ENCODE data around the gene ACTL10.

The ACTL10 gene

DNA sequence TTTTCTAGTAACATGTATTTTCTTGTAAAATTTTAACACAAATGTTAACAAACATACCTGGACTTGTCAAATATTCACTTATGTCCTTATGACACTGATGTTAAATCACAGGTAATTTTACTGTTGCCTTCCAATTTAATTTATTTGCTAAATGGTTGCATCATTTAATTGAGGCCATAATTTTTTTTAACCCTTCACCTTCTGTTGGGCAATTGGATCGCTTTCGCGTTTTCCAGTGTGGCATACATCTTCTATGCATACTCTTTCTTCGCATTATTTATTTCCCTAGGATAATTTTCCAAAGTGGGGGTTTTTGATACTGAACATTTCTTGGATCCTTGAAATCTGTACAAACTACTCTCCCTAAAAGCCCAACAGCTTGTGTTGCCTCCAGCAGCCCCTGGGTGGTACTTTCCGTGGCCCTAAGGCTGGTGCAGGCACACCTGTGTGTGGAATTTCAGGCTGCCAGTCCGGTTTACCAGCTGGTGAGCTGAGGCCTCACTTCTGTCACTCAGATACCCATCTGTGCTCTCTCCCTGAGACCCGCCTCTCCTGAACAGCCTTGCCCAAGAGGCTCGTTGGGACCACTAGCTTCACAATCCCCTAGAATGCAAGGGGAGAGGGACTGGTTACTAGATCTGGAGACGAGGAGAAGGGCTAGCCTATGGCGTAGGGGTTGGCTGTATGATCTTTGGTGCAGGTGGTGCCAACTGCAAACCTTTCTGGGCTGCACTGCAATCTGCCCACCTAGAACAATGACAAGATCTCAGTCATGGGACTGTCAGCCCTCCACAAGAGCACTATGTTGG, 15.8 kb upstream of the ACTL10 start:
- Histone ChIP-seq H3K36me3 (ENCODE audit: control insufficient read depth in 2 of 2, insufficient read depth in 1 of 2, low read length in 2 of 2) (peaks cover 1 to 7% of the 10 kb centered on the region in 2 experiments; a peak in 2 of 3 replicates), H3K9me3 (ENCODE audit: control insufficient read depth, insufficient read depth, low read depth, low read length) (no peaks in the 10 kb centered on the region), H3K27ac (ENCODE audit: extremely low read depth, low read depth, low read length) (no peak overlapping the region), H3K4me3 (ENCODE audit: low read depth, low read length) (no peak overlapping the region), H3K4me1 (ENCODE audit: control insufficient read depth, insufficient read depth, low read length) (no peaks in the 10 kb centered on the region)
- TF ChIP-seq ZNF48 (tag by site-specific recombination; IDR thresholded peaks at IDR 0.05) (no peak), ZNF341 (tag by site-specific recombination; IDR thresholded peaks at IDR 0.05; ENCODE audit: low read depth) (no peak), ZIC2 (tag by site-specific recombination; IDR thresholded peaks at IDR 0.05) (no peak), ZNF585B (tag by site-specific recombination; IDR thresholded peaks at IDR 0.05) (no peak), ZNF112 (tag by site-specific recombination; IDR thresholded peaks at IDR 0.05) (no peak), ZBTB17 (tag by site-specific recombination; IDR thresholded peaks at IDR 0.05) (no peak), ZNF354C (tag by site-specific recombination; IDR thresholded peaks at IDR 0.05; ENCODE audit: borderline replicate concordance, low read depth) (no peak), ZNF140 (tag by site-specific recombination; IDR thresholded peaks at IDR 0.05) (no peak), ZBTB20 (tag by site-specific recombination; IDR thresholded peaks at IDR 0.05) (no peak), ZNF202 (tag by site-specific recombination; IDR thresholded peaks at IDR 0.05; ENCODE audit: borderline replicate concordance) (no peak), KLF1 (tag by site-specific recombination; IDR thresholded peaks at IDR 0.05) (no peak), ZNF777 (tag by site-specific recombination; IDR thresholded peaks at IDR 0.05; ENCODE audit: borderline replicate concordance) (no peak), SCRT2 (tag by site-specific recombination; IDR thresholded peaks at IDR 0.05) (no peak)
- TF ChIP-seq, protein P1, sequence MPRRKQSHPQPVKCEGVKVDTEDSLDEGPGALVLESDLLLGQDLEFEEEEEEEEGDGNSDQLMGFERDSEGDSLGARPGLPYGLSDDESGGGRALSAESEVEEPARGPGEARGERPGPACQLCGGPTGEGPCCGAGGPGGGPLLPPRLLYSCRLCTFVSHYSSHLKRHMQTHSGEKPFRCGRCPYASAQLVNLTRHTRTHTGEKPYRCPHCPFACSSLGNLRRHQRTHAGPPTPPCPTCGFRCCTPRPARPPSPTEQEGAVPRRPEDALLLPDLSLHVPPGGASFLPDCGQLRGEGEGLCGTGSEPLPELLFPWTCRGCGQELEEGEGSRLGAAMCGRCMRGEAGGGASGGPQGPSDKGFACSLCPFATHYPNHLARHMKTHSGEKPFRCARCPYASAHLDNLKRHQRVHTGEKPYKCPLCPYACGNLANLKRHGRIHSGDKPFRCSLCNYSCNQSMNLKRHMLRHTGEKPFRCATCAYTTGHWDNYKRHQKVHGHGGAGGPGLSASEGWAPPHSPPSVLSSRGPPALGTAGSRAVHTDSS (tag by site-specific recombination; IDR thresholded peaks at IDR 0.05), result no peak
- TF ChIP-seq, protein P2, sequence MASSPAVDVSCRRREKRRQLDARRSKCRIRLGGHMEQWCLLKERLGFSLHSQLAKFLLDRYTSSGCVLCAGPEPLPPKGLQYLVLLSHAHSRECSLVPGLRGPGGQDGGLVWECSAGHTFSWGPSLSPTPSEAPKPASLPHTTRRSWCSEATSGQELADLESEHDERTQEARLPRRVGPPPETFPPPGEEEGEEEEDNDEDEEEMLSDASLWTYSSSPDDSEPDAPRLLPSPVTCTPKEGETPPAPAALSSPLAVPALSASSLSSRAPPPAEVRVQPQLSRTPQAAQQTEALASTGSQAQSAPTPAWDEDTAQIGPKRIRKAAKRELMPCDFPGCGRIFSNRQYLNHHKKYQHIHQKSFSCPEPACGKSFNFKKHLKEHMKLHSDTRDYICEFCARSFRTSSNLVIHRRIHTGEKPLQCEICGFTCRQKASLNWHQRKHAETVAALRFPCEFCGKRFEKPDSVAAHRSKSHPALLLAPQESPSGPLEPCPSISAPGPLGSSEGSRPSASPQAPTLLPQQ (tag by site-specific recombination; IDR thresholded peaks at IDR 0.05), result no peak
- TF ChIP-seq, protein P3, sequence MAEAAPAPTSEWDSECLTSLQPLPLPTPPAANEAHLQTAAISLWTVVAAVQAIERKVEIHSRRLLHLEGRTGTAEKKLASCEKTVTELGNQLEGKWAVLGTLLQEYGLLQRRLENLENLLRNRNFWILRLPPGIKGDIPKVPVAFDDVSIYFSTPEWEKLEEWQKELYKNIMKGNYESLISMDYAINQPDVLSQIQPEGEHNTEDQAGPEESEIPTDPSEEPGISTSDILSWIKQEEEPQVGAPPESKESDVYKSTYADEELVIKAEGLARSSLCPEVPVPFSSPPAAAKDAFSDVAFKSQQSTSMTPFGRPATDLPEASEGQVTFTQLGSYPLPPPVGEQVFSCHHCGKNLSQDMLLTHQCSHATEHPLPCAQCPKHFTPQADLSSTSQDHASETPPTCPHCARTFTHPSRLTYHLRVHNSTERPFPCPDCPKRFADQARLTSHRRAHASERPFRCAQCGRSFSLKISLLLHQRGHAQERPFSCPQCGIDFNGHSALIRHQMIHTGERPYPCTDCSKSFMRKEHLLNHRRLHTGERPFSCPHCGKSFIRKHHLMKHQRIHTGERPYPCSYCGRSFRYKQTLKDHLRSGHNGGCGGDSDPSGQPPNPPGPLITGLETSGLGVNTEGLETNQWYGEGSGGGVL (tag by site-specific recombination; IDR thresholded peaks at IDR 0.05), result no peak
- TF ChIP-seq, protein P4, sequence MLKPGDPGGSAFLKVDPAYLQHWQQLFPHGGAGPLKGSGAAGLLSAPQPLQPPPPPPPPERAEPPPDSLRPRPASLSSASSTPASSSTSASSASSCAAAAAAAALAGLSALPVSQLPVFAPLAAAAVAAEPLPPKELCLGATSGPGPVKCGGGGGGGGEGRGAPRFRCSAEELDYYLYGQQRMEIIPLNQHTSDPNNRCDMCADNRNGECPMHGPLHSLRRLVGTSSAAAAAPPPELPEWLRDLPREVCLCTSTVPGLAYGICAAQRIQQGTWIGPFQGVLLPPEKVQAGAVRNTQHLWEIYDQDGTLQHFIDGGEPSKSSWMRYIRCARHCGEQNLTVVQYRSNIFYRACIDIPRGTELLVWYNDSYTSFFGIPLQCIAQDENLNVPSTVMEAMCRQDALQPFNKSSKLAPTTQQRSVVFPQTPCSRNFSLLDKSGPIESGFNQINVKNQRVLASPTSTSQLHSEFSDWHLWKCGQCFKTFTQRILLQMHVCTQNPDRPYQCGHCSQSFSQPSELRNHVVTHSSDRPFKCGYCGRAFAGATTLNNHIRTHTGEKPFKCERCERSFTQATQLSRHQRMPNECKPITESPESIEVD (tag by site-specific recombination; IDR thresholded peaks at IDR 0.05), result no peak
- ChIA-PET CTCF (interaction anchor here (0.5 to 2.2 kb wide), 4 partner anchors 12 to 196 kb away, joined by 3 to 9 read pairs (median 4); no protein-coding TSS in a partner anchor), POLR2A (interaction anchor here (0.8 to 2.9 kb wide), 2 partner anchors 13 to 41 kb away, joined by 3 to 7 read pairs; no protein-coding TSS in a partner anchor)

DNA sequence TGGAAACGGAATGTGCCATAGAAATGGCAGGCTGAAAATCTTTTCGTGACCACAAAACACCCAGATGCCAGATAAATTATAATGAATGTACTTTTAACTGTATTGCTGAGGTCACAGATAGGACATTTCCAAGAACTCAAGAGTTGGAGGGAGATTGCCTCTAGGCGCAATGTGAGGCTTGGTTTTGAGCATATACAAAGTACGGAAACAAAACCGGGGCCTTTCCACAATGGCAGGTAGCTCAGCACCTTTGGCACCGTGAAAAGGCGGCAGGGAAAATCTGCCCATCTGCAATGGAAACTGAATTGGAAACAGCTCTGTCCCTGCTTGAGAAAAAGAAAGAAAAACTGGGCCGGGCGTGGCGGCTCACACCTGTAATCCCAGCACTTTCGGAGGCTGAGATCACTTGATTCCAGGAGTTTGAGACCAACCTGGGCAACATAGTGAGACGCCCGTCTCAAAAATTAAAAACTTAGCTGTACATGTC, 15.1 kb upstream of the ACTL10 start:
- no peaks in the 10 kb centered on the region for H3K9me3 ChIP-seq (ENCODE audit: control insufficient read depth, insufficient read depth, low read depth, low read length)
- CTCF ChIA-PET, result interaction anchor here (0.6 to 2.7 kb wide), 6 partner anchors 11 to 194 kb away, joined by 3 to 9 read pairs (median 4); no protein-coding TSS in a partner anchor
- H3K36me3 ChIP-seq (ENCODE audit: control insufficient read depth in 2 of 2, insufficient read depth in 1 of 2, low read length in 2 of 2), result peaks cover 0 to 6% of the 10 kb centered on the region in 2 experiments; a peak in 1 of 3 replicates
- no peak overlapping the region for H3K27ac ChIP-seq (ENCODE audit: extremely low read depth, low read depth, low read length)
- POLR2A ChIA-PET, result interaction anchor here (2.9 to 3.5 kb wide), 2 partner anchors 12 kb away, joined by 7 to 23 read pairs; no protein-coding TSS in a partner anchor
- H3K4me1 ChIP-seq (ENCODE audit: control insufficient read depth, insufficient read depth, low read length), result no peaks in the 10 kb centered on the region
- TF ChIP-seq, protein P5, sequence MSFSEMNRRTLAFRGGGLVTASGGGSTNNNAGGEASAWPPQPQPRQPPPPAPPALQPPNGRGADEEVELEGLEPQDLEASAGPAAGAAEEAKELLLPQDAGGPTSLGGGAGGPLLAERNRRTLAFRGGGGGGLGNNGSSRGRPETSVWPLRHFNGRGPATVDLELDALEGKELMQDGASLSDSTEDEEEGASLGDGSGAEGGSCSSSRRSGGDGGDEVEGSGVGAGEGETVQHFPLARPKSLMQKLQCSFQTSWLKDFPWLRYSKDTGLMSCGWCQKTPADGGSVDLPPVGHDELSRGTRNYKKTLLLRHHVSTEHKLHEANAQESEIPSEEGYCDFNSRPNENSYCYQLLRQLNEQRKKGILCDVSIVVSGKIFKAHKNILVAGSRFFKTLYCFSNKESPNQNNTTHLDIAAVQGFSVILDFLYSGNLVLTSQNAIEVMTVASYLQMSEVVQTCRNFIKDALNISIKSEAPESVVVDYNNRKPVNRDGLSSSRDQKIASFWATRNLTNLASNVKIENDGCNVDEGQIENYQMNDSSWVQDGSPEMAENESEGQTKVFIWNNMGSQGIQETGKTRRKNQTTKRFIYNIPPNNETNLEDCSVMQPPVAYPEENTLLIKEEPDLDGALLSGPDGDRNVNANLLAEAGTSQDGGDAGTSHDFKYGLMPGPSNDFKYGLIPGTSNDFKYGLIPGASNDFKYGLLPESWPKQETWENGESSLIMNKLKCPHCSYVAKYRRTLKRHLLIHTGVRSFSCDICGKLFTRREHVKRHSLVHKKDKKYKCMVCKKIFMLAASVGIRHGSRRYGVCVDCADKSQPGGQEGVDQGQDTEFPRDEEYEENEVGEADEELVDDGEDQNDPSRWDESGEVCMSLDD (tag by site-specific recombination; IDR thresholded peaks at IDR 0.05), result no peak
- TF ChIP-seq, protein P4 (tag by site-specific recombination; IDR thresholded peaks at IDR 0.05), result 0 out of 2 replicates have a peak, but pooled peaks have one; percentile 37
- no peak for TF ChIP-seq ZNF324 (tag by site-specific recombination; IDR thresholded peaks at IDR 0.05)
- TF ChIP-seq ZNF404 (tag by site-specific recombination; IDR thresholded peaks at IDR 0.05), result no peak
- no peak for TF ChIP-seq ZBTB21 (tag by site-specific recombination; IDR thresholded peaks at IDR 0.05)
- H3K4me3 ChIP-seq (ENCODE audit: low read depth, low read length), result no peak overlapping the region
